GM21381 (cell line): ENCODE data around the gene PWWP2A.

ENCODE experiments used
- ATAC-seq: cut with Tn5 transposase; IDR thresholded peaks from one replicate; pipeline ENCODE4 v1.9.1; 2021; ENCODE audit warnings: mild to moderate bottlenecking, moderate library complexity; ENCODE audit not compliant: unreplicated experiment

The PWWP2A gene

GRCh38 chr5:160133918-160134304 is 14.7 kb upstream of the PWWP2A start:
- ATAC-seq = no peak

- no peak for ATAC-seq
Measured at GRCh38 chr5:160133071-160133917, 14.0 kb upstream of the PWWP2A start.

- ATAC-seq = no peak
Measured at GRCh38 chr5:160129841-160130240, 10.6 kb upstream of the PWWP2A start.

- ATAC-seq = no peak
Measured at GRCh38 chr5:160128632-160129031, 9.4 kb upstream of the PWWP2A start.

GRCh38 chr5:160119905-160120266 is 636 bp upstream of the PWWP2A start:
- peak; percentile 1 for ATAC-seq

- peak; percentile 24 for ATAC-seq
Measured at GRCh38 chr5:160118349-160119141, 705 bp downstream of the PWWP2A start.

GRCh38 chr5:160116991-160117390 is 2.3 kb downstream of the PWWP2A start:
- no peak for ATAC-seq

- no peak for ATAC-seq
Measured at GRCh38 chr5:160108124-160108523, 11.1 kb downstream of the PWWP2A start.

GRCh38 chr5:160105686-160106360 is 13.4 kb downstream of the PWWP2A start:
- peak; percentile 84 for ATAC-seq

- ATAC-seq = no peak
Measured at GRCh38 chr5:160097991-160098390, 21.3 kb downstream of the PWWP2A start.

GRCh38 chr5:160096178-160096577 is 23.1 kb downstream of the PWWP2A start:
- ATAC-seq = no peak

GRCh38 chr5:160092960-160093707 is 26.1 kb downstream of the PWWP2A start:
- peak; percentile 77 for ATAC-seq

- no peak for ATAC-seq
Measured at GRCh38 chr5:160092514-160092913, 26.7 kb downstream of the PWWP2A start.

- ATAC-seq = no peak
Measured at GRCh38 chr5:160090059-160090458, 29.2 kb downstream of the PWWP2A start.

- ATAC-seq = no peak
Measured at GRCh38 chr5:160089531-160089930, 29.7 kb downstream of the PWWP2A start.

GRCh38 chr5:160088805-160089204 is 30.4 kb downstream of the PWWP2A start:
- no peak for ATAC-seq

GRCh38 chr5:160087199-160087598 is 32.1 kb downstream of the PWWP2A start:
- no peak for ATAC-seq

- ATAC-seq = no peak
Measured at GRCh38 chr5:160084144-160084543, 35.1 kb downstream of the PWWP2A start.

GRCh38 chr5:160083501-160083900 is 35.7 kb downstream of the PWWP2A start:
- no peak for ATAC-seq

- no peak for ATAC-seq
Measured at GRCh38 chr5:160082614-160083500, 36.4 kb downstream of the PWWP2A start.
